ENCODE measurements around the gene VAV2.

The VAV2 gene

GRCh38 chr9:134026981-134027380 is 34.9 kb upstream of the VAV2 start:
- DNase-seq: no peak

DNA sequence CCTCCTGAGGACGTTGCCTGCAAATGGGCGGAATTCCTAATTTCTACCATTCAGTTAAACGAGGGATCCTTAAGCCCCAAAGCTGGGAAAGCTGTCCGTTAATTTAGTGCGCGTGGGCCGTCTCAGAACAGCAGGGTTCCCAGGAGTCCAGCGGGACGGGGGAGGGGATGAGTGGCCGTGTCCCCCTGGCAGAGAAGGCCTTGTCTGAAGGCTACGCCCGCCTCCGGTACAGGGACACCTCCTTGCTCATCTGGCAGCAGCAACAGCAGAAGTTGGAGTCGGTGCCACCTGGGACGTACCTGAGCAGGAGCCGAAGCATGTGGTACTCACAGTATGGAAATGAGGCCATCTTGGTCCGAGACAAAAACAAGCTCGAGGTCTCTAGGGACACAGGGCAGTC is 34.5 kb upstream of the VAV2 start:
- DNase-seq: peak; percentile 4

GRCh38 chr9:134025606-134026541 is 33.8 kb upstream of the VAV2 start:
- DNase-seq: peak; percentile 80

DNA sequence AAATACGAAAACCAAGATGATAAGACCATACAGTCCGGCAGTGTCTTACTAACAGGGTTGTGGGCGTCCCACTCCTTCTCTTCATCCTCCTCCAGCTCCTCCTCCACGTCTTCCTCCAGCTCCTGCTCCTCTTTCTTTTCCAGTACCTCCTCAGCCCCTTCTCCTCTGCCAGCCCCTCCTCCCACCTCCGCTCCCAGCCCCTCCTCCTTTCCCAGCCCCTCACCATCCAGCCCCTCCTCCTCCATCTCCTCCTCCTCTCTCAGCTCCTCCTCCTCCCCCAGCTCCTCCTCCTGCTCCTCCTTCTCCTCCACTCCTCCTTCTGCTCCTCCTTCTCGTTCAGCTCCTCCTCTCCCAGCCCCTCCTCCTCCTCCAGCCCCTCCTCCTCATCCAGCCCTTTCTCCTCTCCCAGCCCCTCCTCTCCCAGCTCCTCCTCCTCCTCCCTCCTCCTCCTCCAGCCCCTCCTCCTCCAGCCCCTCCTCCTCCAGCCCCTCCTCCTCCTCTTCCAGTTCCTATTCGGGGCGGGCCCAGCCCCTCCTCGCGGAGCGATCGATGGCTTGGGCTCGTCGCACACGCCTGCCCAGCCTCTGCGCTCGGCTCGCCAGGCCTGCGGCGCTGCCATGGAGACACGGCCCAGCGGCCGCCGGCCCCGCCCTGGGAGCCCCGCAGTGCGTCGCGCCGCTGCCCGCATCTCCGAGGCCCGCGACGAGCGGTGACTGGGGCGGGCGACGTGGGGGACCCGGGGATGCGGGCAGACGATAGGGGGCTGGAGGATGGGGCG is 32.9 kb upstream of the VAV2 start, which contains the start of gene BRD3OS:
Gene BRD3OS, plus strand, starts transcription at position 654 of the 778 bp plus-strand sequence. CDS start 1,267 bp downstream, outside the sequence.
- peak; percentile 100 for DNase-seq

GRCh38 chr9:134024214-134024792 is 32.2 kb upstream of the VAV2 start:
- DNase-seq: no peak

GRCh38 chr9:134014946-134015345 is 22.8 kb upstream of the VAV2 start:
- no peak for DNase-seq

DNA sequence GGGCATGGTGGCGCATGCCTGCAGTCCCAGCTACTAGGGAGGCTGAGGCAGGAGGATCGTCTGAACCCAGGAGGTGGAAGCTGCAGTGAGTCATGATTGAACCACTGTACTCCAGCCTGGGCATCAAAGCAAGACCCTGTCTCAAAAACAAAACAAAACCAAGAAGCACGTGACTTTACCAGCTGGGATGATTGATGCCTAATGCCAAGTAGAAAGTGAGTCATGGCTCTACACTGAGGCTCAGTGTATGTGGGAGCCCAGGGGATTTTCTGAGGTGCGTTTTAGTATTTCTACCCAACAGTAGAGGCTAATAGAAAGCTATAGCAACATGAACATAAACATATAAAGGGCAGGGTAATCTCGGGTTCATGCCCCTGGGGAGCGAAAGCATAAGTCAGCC is 19.3 kb upstream of the VAV2 start:
- no peak for DNase-seq

DNA sequence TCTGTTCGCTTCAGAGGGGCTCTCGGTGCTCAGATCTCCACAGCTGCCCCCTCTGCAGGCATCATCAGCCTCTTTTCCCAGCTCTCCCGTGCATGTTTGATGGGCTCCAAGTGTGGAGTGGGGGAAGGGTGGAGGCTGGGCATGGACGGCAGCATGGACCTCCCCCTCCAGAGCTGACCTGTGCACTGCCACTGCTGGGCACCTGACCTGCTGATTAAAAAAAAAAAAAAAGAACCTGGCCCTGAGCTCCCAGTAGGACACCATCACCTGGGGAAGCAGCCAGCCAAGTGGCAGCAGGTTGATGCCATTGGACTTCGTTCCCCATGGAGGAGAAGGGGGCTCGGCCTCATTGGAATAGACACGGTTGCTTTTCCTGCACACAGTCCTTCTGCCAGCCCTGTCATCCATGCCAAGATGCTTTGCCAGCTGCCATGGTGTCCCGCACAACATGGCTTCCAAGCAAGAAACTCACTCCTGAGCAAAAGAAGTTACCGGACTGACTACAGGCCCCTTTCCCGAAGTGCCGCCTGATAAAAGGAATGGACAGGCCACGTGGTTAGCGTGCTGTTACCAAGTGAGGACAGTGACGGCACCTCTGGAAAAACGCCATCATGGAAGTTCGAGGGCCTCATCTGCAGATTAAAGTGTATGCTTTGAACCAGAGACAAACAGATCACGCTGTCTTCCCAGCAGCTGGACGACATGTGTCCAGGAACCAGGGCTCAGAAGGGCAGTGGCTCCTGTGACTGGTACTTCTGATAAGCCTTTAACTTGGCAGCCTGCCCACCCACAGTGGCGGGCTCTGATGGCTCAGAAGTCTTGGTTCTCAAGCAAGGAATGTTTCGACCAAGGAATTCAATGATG is 18.4 kb upstream of the VAV2 start:
- DNase-seq: peak; percentile 15

GRCh38 chr9:134007571-134007970 is 15.4 kb upstream of the VAV2 start:
- DNase-seq: no peak

GRCh38 chr9:134007150-134007549 is 15.0 kb upstream of the VAV2 start:
- no peak for DNase-seq

DNA sequence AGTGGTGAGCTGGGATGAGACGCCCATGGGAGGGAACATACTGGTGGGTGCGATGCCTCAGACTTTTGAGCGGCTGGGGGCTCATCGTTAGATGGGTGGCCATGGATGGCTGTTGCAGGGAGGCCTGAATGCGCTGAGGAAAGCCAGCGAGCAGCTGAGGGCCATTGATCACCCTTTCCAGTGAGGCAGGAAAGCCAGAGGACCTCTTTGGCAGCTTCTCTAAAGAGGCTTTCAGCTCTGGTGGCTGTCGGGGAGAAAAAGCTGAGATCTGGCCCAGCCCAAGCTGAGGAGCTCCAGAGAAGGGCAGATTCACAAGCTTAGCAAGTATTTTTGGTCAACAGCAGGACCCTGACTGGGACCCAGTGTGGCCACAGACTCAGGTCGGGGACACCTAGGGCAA is 13.3 kb upstream of the VAV2 start:
- DNase-seq: no peak

GRCh38 chr9:134004881-134005280 is 12.8 kb upstream of the VAV2 start:
- DNase-seq: no peak

GRCh38 chr9:134004131-134004873 is 12.2 kb upstream of the VAV2 start:
- DNase-seq: no peak

DNA sequence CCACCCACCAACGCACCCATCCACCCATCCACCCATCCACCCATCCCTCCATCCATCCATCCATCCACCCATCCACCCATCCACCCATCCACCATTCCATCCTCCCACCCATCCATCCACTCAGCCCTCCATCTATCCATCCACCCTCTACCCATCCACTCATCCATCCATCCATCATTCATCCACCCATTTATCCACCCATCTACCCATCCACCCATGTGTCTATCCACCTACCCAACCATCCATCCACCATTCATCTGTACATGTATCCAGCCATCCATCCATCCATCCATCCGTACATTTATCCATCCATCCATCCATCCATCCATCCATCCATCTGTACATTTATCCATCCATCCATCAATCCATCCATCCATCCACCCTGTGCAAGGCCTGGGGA is 11.1 kb upstream of the VAV2 start:
- DNase-seq: no peak

GRCh38 chr9:134002796-134003195 is 10.7 kb upstream of the VAV2 start:
- DNase-seq: no peak

DNA sequence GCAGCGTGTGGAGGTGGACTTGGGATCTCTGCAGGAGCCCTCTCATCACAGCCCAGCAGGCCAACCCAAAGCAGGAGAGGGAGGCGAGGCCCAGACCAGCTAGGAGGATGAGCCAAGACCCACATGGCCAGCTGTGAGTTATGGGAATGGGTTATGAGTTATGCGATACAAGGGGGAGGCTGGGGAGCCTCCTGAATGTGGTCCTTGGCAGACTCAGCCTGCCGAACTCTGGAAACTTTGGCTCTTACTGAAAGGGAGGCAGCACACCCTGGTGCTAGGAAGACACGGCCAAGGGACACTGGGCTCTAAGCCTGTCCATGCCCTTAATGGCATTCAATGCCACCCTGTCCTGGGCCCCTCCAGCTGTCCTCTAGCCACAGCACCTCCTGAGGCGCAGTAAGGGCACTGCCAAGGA is 7.7 kb upstream of the VAV2 start:
- DNase-seq: no peak

- DNase-seq: no peak
Observed at GRCh38 chr9:133998915-133999595, 6.9 kb upstream of the VAV2 start.

DNA sequence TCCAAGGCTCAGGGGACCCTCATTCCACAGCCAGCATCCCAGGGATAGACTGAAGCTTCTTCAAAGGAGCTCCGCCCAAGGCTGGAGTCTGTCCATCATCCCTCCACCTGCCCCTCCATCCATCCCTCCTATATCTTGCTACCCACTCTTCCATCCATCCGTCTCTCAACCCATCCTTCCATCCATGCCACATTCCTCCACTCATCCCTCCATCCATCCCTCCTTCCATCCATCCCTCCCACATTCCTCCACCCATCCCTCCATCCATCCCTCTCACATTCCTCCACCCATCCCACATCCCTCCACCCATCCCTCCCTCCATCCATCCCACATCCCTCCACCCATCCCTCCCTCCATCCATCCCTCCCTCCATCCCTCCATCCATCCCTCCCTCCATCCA is 5.5 kb upstream of the VAV2 start:
- no peak for DNase-seq

DNA sequence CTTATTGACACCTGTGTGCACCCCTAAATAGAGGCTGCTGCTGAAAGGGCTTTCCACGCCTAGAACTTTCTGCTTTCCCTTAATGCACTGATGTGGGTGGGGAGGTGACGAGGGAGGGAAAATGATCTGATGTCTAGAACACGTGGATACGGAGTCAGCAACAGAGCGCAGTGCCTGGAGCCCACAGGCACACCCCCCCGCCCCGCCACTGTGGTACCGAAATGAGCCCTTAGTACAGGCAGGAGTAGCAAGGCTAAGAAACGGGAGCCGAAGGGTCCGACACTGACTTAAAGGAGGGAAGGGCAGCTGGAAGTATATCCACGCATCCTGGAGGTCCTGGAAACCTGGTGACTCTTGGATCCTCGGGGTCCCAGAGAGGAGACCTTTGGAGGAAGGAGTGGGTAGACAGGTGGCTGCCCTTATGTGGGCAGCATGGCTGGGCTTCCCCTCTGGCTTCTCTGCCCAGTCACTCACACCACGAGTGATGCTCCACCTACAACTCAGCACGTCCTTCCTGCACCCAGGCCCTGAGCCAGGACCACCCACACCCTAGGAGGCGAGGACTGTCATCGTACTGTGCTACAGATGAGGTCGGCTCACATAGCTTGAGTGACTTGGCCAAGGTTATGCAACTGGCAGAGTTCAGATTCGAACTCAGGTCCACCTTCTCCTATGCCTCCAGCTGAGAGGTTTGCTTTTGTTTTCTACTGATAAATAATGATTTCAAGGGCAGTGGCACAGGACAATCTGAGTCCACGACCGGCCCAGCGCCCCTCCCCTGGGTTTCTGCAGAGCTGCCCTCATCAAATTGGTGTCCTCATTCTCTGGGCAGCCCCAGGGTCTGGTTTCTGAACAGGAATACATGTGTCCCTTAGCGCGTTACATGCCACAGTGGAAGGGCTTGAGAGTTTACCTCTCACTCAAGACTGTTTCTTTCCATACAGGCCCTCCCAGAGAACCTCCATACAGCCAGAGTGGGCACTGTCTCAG is 4.7 kb upstream of the VAV2 start:
- DNase-seq: no peak

Measured in eye (tissue), 1 donor.